ENCODE results near the gene ME3. TPM values are rescaled to one million over a fixed set of nuclear protein-coding genes. Genes with fewer than 3 reads are reported as not detected.

The ME3 gene
- polyA plus RNA-seq, 1 donor (not counting 4 experiments of a cell fraction or from before 2014, with no cell fraction given) = 1.0 TPM

DNA sequence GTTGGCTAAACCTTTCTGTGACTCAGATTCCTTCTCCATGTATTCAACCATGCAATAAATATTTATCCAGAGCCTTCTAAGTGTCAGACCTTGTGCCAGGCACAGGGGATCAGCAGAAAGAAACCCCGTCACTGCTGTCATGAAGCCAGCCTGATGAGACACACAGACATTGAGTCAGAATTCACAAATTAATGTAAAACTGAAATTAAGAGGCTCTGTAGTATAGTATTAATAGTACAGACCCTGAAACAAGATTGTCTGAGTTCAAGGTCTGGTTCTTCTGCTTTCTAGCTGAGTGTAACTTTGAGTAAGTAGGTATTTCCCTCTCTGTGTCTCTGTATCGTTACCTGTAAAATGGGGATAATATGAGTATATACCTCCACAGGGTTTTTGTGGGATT lies 46.9 kb downstream of the ME3 start:
- Histone ChIP-seq H2AFZ (ENCODE audit: control insufficient read depth, low read length) (no peak overlapping the region), H3K9me1 (ENCODE audit: control insufficient read depth, extremely low read depth, insufficient read depth, low read length) (no peaks in the 10 kb centered on the region), H3K4me3 (ENCODE audit: control insufficient read depth in 2 of 3, extremely low read depth in 1 of 3, insufficient read depth in 2 of 3, low read depth in 1 of 3, low read length in 3 of 3) (no peak overlapping the region), H3K27me3 (ENCODE audit: control insufficient read depth, extremely low read depth, insufficient read depth, low read length) (no peaks in the 10 kb centered on the region), H4K20me1 (ENCODE audit: control insufficient read depth, extremely low read depth, insufficient read depth, low read length) (no peaks in the 10 kb centered on the region), H3K27ac (ENCODE audit: control insufficient read depth, insufficient read depth, low read length) (no peak overlapping the region), H3K9ac (ENCODE audit: control insufficient read depth, extremely low read depth, insufficient read depth, low read length) (no peak overlapping the region), H3K9me3 (ENCODE audit: control insufficient read depth, low read depth, low read length) (peaks cover 2% of the 10 kb centered on the region), H3K4me1 (ENCODE audit: control insufficient read depth, extremely low read depth, insufficient read depth, low read length) (peaks cover 27% of the 10 kb centered on the region), H3K36me3 (ENCODE audit: control insufficient read depth in 2 of 2, extremely low read depth in 1 of 2, insufficient read depth in 2 of 2, low read length in 2 of 2) (peaks cover 0 to 2% of the 10 kb centered on the region in 2 experiments), H3K79me2 (ENCODE audit: control insufficient read depth, insufficient read depth, low read length) (peaks cover 7% of the 10 kb centered on the region), H3K4me2 (ENCODE audit: control insufficient read depth, extremely low read depth, insufficient read depth, low read depth, low read length) (peak overlapping the region; percentile 1)
- no peak for FAIRE-seq
- dilution Hi-C loops (cut with MboI; ENCODE audit: extremely low pct_ligation_motif_present, low sequenced_read_pairs) = no loop called here
- TF ChIP-seq, protein P1, sequence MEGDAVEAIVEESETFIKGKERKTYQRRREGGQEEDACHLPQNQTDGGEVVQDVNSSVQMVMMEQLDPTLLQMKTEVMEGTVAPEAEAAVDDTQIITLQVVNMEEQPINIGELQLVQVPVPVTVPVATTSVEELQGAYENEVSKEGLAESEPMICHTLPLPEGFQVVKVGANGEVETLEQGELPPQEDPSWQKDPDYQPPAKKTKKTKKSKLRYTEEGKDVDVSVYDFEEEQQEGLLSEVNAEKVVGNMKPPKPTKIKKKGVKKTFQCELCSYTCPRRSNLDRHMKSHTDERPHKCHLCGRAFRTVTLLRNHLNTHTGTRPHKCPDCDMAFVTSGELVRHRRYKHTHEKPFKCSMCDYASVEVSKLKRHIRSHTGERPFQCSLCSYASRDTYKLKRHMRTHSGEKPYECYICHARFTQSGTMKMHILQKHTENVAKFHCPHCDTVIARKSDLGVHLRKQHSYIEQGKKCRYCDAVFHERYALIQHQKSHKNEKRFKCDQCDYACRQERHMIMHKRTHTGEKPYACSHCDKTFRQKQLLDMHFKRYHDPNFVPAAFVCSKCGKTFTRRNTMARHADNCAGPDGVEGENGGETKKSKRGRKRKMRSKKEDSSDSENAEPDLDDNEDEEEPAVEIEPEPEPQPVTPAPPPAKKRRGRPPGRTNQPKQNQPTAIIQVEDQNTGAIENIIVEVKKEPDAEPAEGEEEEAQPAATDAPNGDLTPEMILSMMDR (optimal IDR thresholded peaks at IDR 0.05 in 1 of 3, IDR thresholded peaks at IDR 0.05 in 1 of 3, conservative IDR thresholded peaks at IDR 0.05 in 1 of 3; ENCODE audit: extremely low read depth in 1 of 3, insufficient read depth in 2 of 3, low read length in 3 of 3) = no peak
- no peak for TF ChIP-seq EZH2 (IDR thresholded peaks at IDR 0.05; ENCODE audit: low read length)
- DNase-seq (ENCODE audit: low read depth, low spot score) = no peak

DNA sequence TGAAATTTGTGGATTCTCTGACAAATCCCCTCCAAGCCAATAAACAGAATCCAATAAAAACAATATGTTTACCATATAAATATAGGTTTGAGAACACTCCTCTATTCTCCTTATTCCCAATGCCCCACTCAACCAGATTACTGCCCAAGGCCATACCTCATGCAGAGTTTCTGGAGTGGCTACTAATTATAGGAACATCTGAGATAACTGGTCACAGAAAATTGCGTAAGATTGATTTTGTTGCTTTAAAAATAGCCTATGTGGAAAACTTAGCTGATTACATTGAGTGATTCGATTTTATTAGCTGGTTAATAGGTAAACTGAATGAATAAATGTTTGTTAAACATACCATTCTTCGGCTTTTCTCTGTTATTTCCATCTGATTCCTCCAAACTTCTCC lies 48.0 kb downstream of the ME3 start:
- dilution Hi-C loops (cut with MboI; ENCODE audit: extremely low pct_ligation_motif_present, low sequenced_read_pairs) = no loop called here
- H3K4me3 ChIP-seq (ENCODE audit: control insufficient read depth in 2 of 3, extremely low read depth in 1 of 3, insufficient read depth in 2 of 3, low read depth in 1 of 3, low read length in 3 of 3) = peak overlapping the region; percentile 36 to 59 (median 53)
- H2AFZ ChIP-seq (ENCODE audit: control insufficient read depth, low read length) = no peak overlapping the region
- no peaks in the 10 kb centered on the region for H3K9me1 ChIP-seq (ENCODE audit: control insufficient read depth, extremely low read depth, insufficient read depth, low read length)
- H4K20me1 ChIP-seq (ENCODE audit: control insufficient read depth, extremely low read depth, insufficient read depth, low read length) = no peaks in the 10 kb centered on the region
- peaks cover 0 to 2% of the 10 kb centered on the region in 2 experiments for H3K36me3 ChIP-seq (ENCODE audit: control insufficient read depth in 2 of 2, extremely low read depth in 1 of 2, insufficient read depth in 2 of 2, low read length in 2 of 2)
- H3K79me2 ChIP-seq (ENCODE audit: control insufficient read depth, insufficient read depth, low read length) = peaks cover 7% of the 10 kb centered on the region
- H3K9ac ChIP-seq (ENCODE audit: control insufficient read depth, extremely low read depth, insufficient read depth, low read length) = peak overlapping the region; percentile 60
- H3K4me1 ChIP-seq (ENCODE audit: control insufficient read depth, extremely low read depth, insufficient read depth, low read length) = peaks cover 27% of the 10 kb centered on the region
- peak overlapping the region; percentile 83 for H3K27ac ChIP-seq (ENCODE audit: control insufficient read depth, insufficient read depth, low read length)
- DNase-seq (ENCODE audit: low read depth, low spot score) = no peak
- no peaks in the 10 kb centered on the region for H3K27me3 ChIP-seq (ENCODE audit: control insufficient read depth, extremely low read depth, insufficient read depth, low read length)
- TF ChIP-seq, protein P1 (optimal IDR thresholded peaks at IDR 0.05 in 1 of 3, IDR thresholded peaks at IDR 0.05 in 1 of 3, conservative IDR thresholded peaks at IDR 0.05 in 1 of 3; ENCODE audit: extremely low read depth in 1 of 3, insufficient read depth in 2 of 3, low read length in 3 of 3) = no peak
- no peak for TF ChIP-seq EZH2 (IDR thresholded peaks at IDR 0.05; ENCODE audit: low read length)
- FAIRE-seq = no peak
- H3K4me2 ChIP-seq (ENCODE audit: control insufficient read depth, extremely low read depth, insufficient read depth, low read depth, low read length) = peak overlapping the region; percentile 81
- peaks cover 2% of the 10 kb centered on the region for H3K9me3 ChIP-seq (ENCODE audit: control insufficient read depth, low read depth, low read length)
